Measurements from ENCODE around the gene WNT7B. TPM values are rescaled to one million over a fixed set of nuclear protein-coding genes. Genes with fewer than 3 reads are reported as not detected.

WNT7B gene
- total and polyA plus RNA-seq, 2 of the 8 experiments (the other 6 are each of a cell fraction or from before 2014, with no cell fraction given), result 0.14 to 0.24 TPM

DNA sequence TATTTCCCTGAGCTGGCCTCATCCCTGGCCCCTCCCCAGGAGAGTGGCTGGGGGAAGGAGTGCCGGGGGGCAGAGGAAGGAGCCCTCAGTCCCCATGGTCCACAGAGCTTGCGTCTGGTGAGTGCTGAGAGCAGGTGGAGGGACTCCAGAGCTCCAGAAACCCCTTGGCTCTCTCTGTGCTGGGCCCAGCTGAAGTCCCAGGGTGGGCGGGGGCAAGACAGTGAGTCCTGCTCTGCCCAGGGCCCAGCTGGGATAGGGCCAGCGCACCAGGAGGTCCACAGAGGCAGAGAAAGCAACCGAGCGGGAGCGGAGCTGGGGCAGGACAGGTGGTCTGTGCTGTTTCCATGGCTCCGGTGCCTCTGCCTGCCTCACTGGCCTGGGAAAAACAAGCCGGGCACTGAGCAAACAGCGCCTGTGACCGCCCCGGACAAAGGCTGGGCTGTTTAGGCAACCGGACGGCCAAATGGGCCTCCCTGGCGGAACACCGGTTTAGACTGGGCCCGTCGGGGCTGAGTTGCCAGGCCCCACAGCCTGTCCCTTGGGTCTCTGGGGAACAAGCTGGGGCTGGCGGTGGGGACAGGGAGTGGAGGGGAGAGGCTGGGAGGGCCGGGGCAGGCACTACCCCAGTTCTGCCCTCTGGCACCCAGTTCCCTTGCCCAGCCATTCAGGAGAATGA, 34.1 kb upstream of the WNT7B start:
- ChIA-PET CTCF (ENCODE audit: partially characterized antibody) (interaction anchor here (0.6 to 5.2 kb wide), 9 partner anchors 11 to 322 kb away, joined by 3 to 43 read pairs (median 7); no protein-coding TSS in a partner anchor), POLR2A (ENCODE audit: partially characterized antibody) (interaction anchor here (1.0 kb wide), 1 partner anchor 11 kb away, joined by 3 read pairs; no protein-coding TSS in a partner anchor)
- peaks cover 7% of the 10 kb centered on the region; the same call in 1 of the 2 replicates for H3K23me2 ChIP-seq (ENCODE audit: low read depth, low read length)
- H3K14ac ChIP-seq (ENCODE audit: insufficient read length), result no peak overlapping the region
- WGBS, 2 experiments (ENCODE audit: extremely low coverage in 1 of 2, insufficient coverage in 1 of 2, insufficient read length in 1 of 2, insufficient replicate concordance in 2 of 2, low coverage in 1 of 2, low lambda C conversion rate in 2 of 2, missing lambda C conversion rate in 1 of 2), result 92% methylated on average over 14 of the region's 20 CpGs; no CpG with 5 or more reads in 1 of the 2 experiments
- no peak for DNase-seq (ENCODE audit: low read depth in 1 of 2, low spot score in 2 of 2)
- H4K5ac ChIP-seq (ENCODE audit: insufficient read length, low read depth, low read length), result no peak overlapping the region
- H3K4me1 ChIP-seq (replicated peaks in 1 of 4; ENCODE audit: control insufficient read depth in 3 of 4, insufficient read depth in 4 of 4, low read length in 3 of 4), result peaks cover 0 to 13% (median 4%) of the 10 kb centered on the region in 4 experiments; a peak in 6 of 7 replicates
- no peak overlapping the region for H2AK5ac ChIP-seq (ENCODE audit: low read depth, low read length)
- no peak overlapping the region for H3K18ac ChIP-seq (ENCODE audit: extremely low read depth, low read length)
- no peak overlapping the region for H3K23ac ChIP-seq (ENCODE audit: insufficient read length)
- H2BK15ac ChIP-seq (ENCODE audit: low read length), result no peak overlapping the region
- H2BK12ac ChIP-seq (ENCODE audit: low read depth, low read length), result no peak overlapping the region
- no peaks in the 10 kb centered on the region; a peak in 1 of 4 replicates for H3K9me3 ChIP-seq (ENCODE audit: insufficient read depth in 2 of 2, low read depth in 1 of 2, low read length in 1 of 2)
- no peak for FAIRE-seq
- H3K27me3 ChIP-seq (replicated peaks in 1 of 4; ENCODE audit: control insufficient read depth in 3 of 4, extremely low read depth in 1 of 4, insufficient read depth in 3 of 4, low read length in 3 of 4), result no peaks in the 10 kb centered on the region
- H3K79me2 ChIP-seq (ENCODE audit: control insufficient read depth in 1 of 2, insufficient read depth in 2 of 2, low read length in 2 of 2), result no peaks in the 10 kb centered on the region
- no peak overlapping the region for H2AFZ ChIP-seq (ENCODE audit: low read length)
- no peak overlapping the region for H3K4ac ChIP-seq (replicated peaks; ENCODE audit: insufficient read length, low read depth, low read length)
- no peak overlapping the region for H2BK20ac ChIP-seq (ENCODE audit: low read length)
- H3K4me2 ChIP-seq (ENCODE audit: insufficient read depth in 1 of 2, low read depth in 2 of 2, low read length in 2 of 2), result no peak overlapping the region
- no peaks in the 10 kb centered on the region for H4K20me1 ChIP-seq (replicated peaks in 1 of 2; ENCODE audit: control insufficient read depth in 1 of 2, insufficient read depth in 2 of 2, low read length in 2 of 2)
- H3K79me1 ChIP-seq (ENCODE audit: low read depth, low read length), result no peaks in the 10 kb centered on the region
- H4K8ac ChIP-seq (ENCODE audit: extremely low read depth, insufficient read depth, low read length), result peak overlapping the region; percentile 89
- no peak overlapping the region for H2BK120ac ChIP-seq (replicated peaks; ENCODE audit: low read depth, low read length)
- no peak overlapping the region for H3K9ac ChIP-seq (replicated peaks in 1 of 4; ENCODE audit: extremely low read depth in 1 of 4, low read depth in 3 of 4, low read length in 3 of 4)
- H4K91ac ChIP-seq (replicated peaks; ENCODE audit: insufficient read length, low read length), result no peak overlapping the region
- H2BK5ac ChIP-seq (ENCODE audit: low read depth, low read length), result no peak overlapping the region
- no peak overlapping the region for H3K56ac ChIP-seq (replicated peaks; ENCODE audit: insufficient read length, low read depth, low read length)
- H3K36me3 ChIP-seq (ENCODE audit: control insufficient read depth in 2 of 4, insufficient read depth in 4 of 4, low read length in 3 of 4), result no peaks in the 10 kb centered on the region
- no peak overlapping the region for H3K4me3 ChIP-seq (ENCODE audit: extremely low read depth in 1 of 4, insufficient read depth in 2 of 4, low read depth in 3 of 4, low read length in 4 of 4)
- H3K27ac ChIP-seq (ENCODE audit: low read depth, low read length), result no peak overlapping the region
- TF ChIP-seq USF2 (IDR thresholded peaks at IDR 0.05; ENCODE audit: low read length) (no peak), CTBP2 (IDR thresholded peaks at IDR 0.05; ENCODE audit: borderline replicate concordance, insufficient read depth, insufficient read length, low read length) (no peak), HDAC2 (IDR thresholded peaks at IDR 0.05; ENCODE audit: borderline replicate concordance in 1 of 2, low read depth in 2 of 2, low read length in 2 of 2) (no peak), POU5F1 (IDR thresholded peaks at IDR 0.05; ENCODE audit: low read depth, low read length) (no peak), RFX5 (IDR thresholded peaks at IDR 0.05; ENCODE audit: borderline replicate concordance, low read depth, low read length) (no peak)
